ENCODE measurements around the gene MRPL1. TPM values are rescaled to one million over a fixed set of nuclear protein-coding genes. Genes with fewer than 3 reads are reported as not detected.

MRPL1 gene
- total RNA-seq, 2 donors from 2014 or later: 25.7 to 33.7 TPM

GRCh38 chr4:77845400-77845799 lies 17.2 kb upstream of the MRPL1 start:
- no peak for DNase-seq
- ATAC-seq: no peak
- intact Hi-C loops (cut with DNase I, micrococcal nuclease): no loop called here

- DNase-seq: no peak
- intact Hi-C loops (cut with DNase I, micrococcal nuclease): no loop called here
- ATAC-seq: no peak
These were observed 16.7 kb upstream of the MRPL1 start for GRCh38 chr4:77845929-77846328.

DNA sequence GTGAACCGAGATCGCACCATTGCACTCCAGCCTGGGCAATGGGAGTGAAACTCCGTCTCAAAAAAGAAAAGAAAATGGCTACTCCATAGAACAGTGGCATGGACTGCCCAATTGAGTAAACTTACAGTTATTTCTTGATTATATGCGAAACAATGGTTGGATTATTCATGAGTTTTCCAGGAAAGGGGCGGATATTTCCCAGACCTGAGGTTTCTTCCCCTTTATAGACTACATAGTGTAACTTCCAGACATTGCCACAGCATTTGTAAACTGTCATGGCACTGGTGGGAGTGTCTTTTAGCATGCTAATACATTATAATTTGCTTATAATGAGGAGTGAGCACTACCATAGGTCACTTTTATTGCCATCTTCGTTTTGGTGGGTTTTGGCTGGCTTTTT lies 14.1 kb upstream of the MRPL1 start:
- no peak for DNase-seq

GRCh38 chr4:77849278-77849965 lies 13.2 kb upstream of the MRPL1 start:
- DNase-seq (no peak), ATAC-seq (no peak)
- intact Hi-C loops (cut with DNase I, micrococcal nuclease): no loop called here

More for the DNA sequence above, 14.1 kb upstream of the MRPL1 start:
- intact Hi-C loops (cut with DNase I, micrococcal nuclease): no loop called here
- ATAC-seq: no peak

DNA sequence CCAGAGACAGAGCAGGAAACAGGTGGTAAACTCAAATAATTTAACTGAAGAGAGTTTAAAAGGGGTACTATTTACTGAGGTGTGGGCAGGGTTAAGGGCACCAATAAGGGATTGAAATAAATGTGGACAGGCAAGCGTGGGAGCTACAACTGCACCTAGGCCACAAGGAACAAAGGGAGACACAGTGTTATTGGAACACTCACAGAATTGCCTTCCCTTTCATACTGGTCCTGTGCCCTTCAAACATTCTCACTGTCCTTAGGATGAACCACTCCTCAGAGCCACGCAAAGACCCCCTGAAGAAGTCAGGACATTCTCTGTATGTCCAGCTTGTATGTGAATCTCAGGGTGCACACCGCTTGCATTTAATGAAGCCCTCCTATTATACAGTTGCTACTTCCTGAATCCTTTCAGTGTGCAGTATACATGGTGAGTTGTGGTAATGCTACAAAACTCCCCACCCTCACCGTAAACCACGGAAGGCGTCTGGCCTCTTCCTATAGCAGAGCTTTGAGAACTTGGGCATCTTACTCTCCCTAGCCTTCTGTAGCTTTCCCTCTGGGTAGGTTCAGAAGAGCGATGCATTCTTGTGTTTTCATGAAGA lies 9.6 kb upstream of the MRPL1 start:
- ATAC-seq (peak; percentile 62), DNase-seq (peak in 1 of 2 donors; percentile 19)
- intact Hi-C loops (cut with DNase I, micrococcal nuclease): no loop called here

- no peak for DNase-seq
- intact Hi-C loops (cut with DNase I, micrococcal nuclease): no loop called here
- no peak for ATAC-seq
These were observed 8.1 kb upstream of the MRPL1 start for GRCh38 chr4:77854431-77855111.

DNA sequence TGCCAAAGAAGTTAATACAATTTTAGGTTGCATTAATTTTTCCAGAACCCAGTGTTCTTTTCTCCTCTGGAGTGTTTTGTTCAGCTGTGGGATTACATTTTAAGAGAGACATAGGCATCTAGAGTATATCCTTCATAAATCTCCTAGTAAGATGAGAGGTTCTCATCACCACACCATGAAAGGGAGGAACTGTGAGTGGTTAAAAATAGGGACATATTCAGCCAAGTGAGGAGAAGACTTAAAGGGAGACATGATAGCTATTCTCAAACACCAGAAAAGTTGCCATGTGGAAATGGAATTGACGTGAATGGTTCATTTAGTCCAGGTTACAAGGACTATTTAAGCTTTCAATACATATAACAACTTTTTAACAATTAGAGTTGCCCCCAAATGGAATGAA lies 6.5 kb upstream of the MRPL1 start:
- ATAC-seq: no peak
- intact Hi-C loops (cut with DNase I, micrococcal nuclease): no loop called here
- DNase-seq: no peak

DNA sequence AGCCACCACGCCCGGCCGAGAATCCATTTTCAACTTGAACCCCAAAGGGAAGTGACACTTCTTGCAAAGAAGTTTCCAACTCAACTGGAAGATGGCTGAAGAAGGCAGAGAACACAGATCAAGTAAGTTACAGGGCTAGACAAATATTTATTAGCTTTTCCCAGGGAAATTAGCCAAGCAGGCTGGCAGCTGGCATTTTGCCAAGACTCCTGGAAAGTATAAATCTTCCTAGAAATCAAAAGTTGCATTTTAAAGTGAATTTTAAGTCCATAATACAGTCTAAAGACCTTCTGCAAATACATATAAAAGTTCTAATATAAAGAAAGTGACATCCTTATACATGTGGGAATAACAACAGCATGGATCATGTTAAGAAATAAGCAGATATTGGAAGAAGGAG lies 3.4 kb upstream of the MRPL1 start:
- ATAC-seq (no peak), DNase-seq (no peak)
- intact Hi-C loops (cut with DNase I, micrococcal nuclease): no loop called here

DNA sequence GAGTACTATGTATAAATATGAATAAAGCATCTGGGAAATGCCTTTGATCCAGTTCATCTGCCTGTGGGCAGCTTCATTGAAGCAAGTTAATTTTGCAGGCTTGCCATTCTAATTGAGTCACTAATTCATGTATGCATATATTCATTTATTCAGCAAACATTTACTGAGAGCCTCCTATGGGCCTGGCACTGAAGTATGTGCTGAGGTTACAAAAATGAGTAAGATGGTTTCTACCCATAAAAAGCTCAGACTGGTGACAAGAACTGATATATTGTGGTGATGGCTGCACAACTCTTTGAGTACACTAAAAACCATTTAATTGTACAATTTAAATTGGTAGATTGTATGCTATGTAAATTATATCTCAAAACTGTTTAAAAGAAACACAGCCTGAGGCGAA lies 1.1 kb upstream of the MRPL1 start:
- intact Hi-C loops (cut with DNase I, micrococcal nuclease): loop anchor here in 1 of 2 donors (5.0 kb wide), 1 partner anchor 39 kb away; no protein-coding TSS in a partner anchor
- ATAC-seq: no peak

GRCh38 chr4:77863341-77863740 lies 711 bp downstream of the MRPL1 start:
- intact Hi-C loops (cut with DNase I, micrococcal nuclease): loop anchor here in 1 of 2 donors (5.0 kb wide), 1 partner anchor 41 kb away; no protein-coding TSS in a partner anchor
- DNase-seq: peak in 1 of 2 donors; percentile 22

More for the DNA sequence above, 1.1 kb upstream of the MRPL1 start:
- DNase-seq: no peak

DNA sequence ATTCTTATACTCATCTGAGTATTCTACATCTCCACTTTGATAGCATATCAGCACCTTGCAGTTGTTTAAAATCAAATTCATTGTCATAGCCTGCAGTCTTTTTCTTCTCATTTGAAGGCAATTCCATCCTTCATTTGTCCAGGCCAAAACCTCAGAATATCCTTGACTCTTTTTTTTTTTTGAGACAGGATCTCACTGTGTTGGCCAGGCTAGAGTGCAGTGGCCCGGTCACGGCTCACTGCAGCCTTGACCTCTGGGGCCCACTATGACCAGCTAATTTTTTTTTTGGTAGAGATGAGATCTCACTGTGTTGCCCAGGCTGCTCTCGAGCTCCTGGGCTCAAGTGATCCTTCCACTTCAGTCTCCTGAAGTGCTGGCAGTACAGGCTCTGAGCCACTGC lies 2.6 kb downstream of the MRPL1 start:
- DNase-seq: no peak
- no peak for ATAC-seq
- intact Hi-C loops (cut with DNase I, micrococcal nuclease): no loop called here

More at GRCh38 chr4:77863341-77863740, 711 bp downstream of the MRPL1 start:
- ATAC-seq: peak; percentile 24

DNA sequence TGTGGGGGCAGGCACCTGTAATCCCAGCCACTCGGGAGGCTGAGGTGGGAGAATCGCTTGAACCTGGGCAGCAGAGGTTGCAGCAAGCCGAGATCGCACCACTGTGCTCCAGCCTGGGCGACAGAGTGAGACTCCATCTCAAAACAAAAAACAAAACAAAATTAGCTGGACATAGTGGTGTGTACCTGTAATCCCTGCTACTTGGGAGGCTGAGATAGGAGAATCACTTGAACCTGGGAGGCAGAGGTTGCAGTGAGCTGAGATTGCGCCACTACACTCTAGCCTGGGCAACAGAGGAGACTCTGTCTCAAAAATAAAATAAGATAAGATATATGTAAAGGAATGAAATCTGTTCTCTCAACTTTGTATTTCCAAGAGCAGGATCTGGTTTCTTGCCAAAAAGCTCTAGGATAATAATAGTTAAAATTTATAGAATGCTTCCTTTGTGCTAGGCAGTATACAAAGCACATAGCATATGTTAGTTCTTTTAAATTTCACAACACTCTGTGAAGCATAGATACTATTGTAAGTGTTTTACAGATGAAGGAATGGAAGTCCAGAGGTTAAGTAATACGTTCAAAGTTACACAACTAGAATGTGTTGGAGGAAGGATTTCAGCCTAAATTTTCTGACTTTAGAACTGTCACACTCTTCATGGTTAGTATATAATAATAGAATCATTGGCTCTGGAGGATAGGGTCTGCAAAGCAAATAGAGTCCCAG lies 10.3 kb downstream of the MRPL1 start:
- no peak for DNase-seq
- intact Hi-C loops (cut with DNase I, micrococcal nuclease): no loop called here

GRCh38 chr4:77877167-77877566 lies 14.5 kb downstream of the MRPL1 start:
- ATAC-seq (no peak), DNase-seq (no peak)
- intact Hi-C loops (cut with DNase I, micrococcal nuclease): no loop called here

More for the DNA sequence above, 10.3 kb downstream of the MRPL1 start:
- ATAC-seq: no peak

DNA sequence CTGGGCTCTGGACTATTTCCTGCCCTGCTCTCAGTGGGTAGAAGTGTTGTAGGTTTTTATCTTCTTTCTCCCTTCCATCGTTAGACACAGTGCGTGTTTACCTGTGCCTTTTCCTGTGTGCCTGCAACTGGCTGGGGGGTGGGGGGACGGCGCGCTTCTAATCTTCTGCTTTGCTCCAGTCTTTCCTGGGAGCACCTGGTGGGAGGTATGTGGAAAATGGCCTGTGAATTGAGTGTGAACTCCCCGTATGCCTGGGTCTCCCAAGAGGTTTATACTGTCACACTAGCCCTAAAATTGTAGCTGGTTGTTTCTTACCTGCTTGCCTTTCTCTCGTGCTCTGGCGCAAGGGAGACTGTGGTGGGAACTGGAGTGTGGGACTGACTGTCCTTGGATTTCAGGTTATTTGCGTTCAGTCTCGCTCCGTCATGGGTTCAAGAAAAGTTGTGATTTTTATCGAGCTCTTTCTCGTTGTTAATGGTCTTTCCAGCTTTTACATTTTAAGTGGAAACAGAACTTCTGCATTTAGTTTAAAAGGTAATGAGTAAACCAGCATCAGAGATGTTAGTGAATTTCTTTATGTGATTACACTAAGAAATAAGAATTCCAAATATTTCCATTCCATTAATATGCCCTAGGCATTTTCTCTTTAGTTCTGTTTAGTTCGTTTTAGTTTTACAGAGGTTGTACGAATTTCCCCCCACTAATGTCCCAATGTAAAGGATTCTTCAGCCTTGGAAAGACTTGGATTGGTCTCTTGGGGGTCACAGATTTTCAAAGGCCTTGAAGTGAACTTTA lies 15.3 kb downstream of the MRPL1 start:
- intact Hi-C loops (cut with DNase I, micrococcal nuclease): no loop called here
- ATAC-seq: no peak
- no peak for DNase-seq

- intact Hi-C loops (cut with DNase I, micrococcal nuclease): no loop called here
- DNase-seq: no peak
- ATAC-seq: no peak
These were observed 18.2 kb downstream of the MRPL1 start for GRCh38 chr4:77880784-77881183.

DNA sequence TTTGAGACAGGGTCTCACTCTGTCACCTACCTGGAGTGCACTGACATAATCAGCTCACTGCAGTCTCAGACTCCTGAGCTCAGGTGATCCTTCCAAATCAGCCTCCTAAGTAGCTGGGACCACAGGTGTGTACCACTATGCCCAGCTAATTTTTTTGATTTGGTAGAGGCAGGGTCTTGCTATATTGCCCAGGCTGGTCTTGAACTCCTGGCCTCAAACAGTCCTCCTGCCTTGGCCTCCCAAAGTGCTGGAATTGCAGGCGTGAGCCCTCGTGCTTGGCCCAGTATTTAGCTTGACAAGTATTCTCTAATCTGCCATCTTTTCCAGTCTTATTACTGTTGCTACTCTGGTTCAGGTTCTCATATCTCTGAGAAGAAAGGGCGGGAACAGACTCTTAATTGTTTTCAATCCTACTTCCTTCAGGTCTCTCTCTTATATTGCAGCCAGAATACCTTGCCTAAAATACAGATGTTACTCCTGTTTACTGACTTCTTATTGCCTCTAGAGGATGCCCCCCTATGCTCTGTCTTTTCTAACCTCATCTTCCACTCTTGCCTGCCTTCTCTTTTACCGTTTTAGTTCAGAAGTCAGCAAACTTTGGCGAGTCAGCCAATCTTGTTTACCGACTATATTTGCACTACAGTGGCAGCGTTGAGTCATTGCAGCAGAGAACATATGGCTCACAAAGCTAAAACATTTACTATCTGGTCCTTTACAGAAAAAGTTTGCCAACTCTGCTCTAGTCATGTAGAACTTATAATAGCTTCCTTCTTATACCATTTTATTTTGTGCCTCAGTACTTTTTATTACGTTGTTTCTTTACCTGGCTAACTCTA lies 19.0 kb downstream of the MRPL1 start:
- ATAC-seq: peak; percentile 94

DNA sequence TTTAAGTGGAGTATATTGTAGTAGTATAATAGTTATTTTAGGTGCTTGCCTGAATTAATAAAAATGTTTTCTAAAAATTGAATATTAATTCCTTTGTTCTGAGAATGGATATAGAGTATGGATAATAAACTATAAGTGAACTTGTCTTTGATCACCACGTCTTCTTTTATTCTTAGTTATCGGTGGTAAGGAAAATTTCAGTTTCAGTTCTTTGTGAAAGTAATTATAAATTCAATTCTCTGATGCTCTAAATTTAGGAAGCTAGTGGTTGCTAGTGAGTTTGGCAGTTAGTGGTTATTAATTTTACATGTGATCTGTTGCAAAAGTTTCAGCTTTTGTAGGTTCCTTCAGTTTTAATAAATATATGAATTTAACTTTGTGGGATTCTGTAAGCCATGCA lies 30.8 kb downstream of the MRPL1 start:
- intact Hi-C loops (cut with DNase I, micrococcal nuclease): no loop called here
- no peak for ATAC-seq
- no peak for DNase-seq

More for the DNA sequence above, 19.0 kb downstream of the MRPL1 start:
- no peak for DNase-seq
- intact Hi-C loops (cut with DNase I, micrococcal nuclease): no loop called here

DNA sequence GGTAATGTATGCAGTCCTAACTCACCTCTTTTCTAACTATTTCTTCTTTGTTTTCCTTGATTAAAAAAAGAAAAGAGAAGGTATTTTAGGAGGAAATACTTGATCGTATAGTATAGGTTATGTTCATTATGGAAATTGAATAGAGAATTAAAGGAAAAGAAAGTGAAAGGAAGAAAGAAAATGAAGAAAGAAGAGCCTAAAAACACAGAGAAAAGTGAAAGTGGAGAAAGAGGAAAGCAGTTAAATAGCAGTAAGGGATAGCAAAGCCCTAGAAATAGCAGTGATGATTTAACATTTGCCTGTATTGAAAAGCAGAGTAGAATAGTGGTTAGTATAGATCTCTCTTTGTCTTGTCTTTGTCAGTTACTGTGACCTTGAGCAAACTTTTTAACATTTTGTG lies 37.0 kb downstream of the MRPL1 start:
- DNase-seq (no peak), ATAC-seq (no peak)
- intact Hi-C loops (cut with DNase I, micrococcal nuclease): no loop called here

Data from left colon (tissue), 2 donors.